Gastrocnemius medialis (tissue), 4 donors: Measurements from ENCODE around the gene FRAS1. TPM values are rescaled to one million over a fixed set of nuclear protein-coding genes. Genes with fewer than 3 reads are reported as not detected.

Source experiments
- ATAC-seq, 2 donors: fragments of 150-250 bp; one replicate each; pipeline ENCODE4 v1.9.1; 2016
- DNase-seq, 2 donors: peaks; one replicate each; pipeline ENCODE4 v3.0.0-alpha.2; 2019
- H3K27ac ChIP-seq, 4 donors: fragments of 200-600 bp; sonication (generic); 1 replicate in 1 of 4; 2 replicates in 3 of 4; pipeline ENCODE4 v1.5.1; 2016 to 2018; ENCODE audit warnings: mild to moderate bottlenecking in 2 of 4, moderate library complexity in 1 of 4
- H3K27me3 ChIP-seq, 3 donors: fragments of 200-600 bp; sonication (generic) in 2 of 3; 1 replicate in 1 of 3; 2 replicates in 2 of 3; pipeline versions ENCODE4 v1.5.1 to v1.6.0; 2016 to 2019; ENCODE audit warnings: mild to moderate bottlenecking in 1 of 3, moderate library complexity in 1 of 3
- H3K36me3 ChIP-seq, 2 donors: fragments of 200-600 bp; sonication (generic) in 1 of 2; one replicate each; pipeline ENCODE4 v1.5.1; 2017 to 2018
- H3K4me1 ChIP-seq, 2 donors: fragments of 200-600 bp; sonication (generic) in 1 of 2; one replicate each; pipeline ENCODE4 v1.5.1; 2016 to 2017; ENCODE audit warnings: mild to moderate bottlenecking in 2 of 2
- H3K4me3 ChIP-seq, 4 donors: fragments of 200-600 bp; sonication (generic) in 3 of 4; 1 replicate in 1 of 4; 2 replicates in 3 of 4; pipeline ENCODE4 v1.5.1; 2016 to 2019; ENCODE audit warnings: mild to moderate bottlenecking in 2 of 4
- H3K9me3 ChIP-seq, 3 donors: fragments of 200-600 bp; sonication (generic) in 2 of 3; 1 replicate in 1 of 3; 2 replicates in 2 of 3; pipeline ENCODE4 v1.5.1; 2016 to 2019
- POLR2A ChIP-seq, 2 donors: fragments of 450-650 bp; IDR thresholded peaks; one replicate each; pipeline ENCODE4 v1.6.1; 2017; ENCODE audit warnings: antibody characterized with exemption in 2 of 2, mild to moderate bottlenecking in 2 of 2, moderate library complexity in 2 of 2
- in situ Hi-C, 4 donors: fragments of 200-750 bp; cut with MboI; loops; one replicate each; pipeline versions ENCODE4 v1.15.0 to v1.8.0; 2017; ENCODE audit warnings: low sequenced_read_pairs in 4 of 4
- intact Hi-C: fragments of 100-400 bp; cut with DNase I; formaldehyde crosslinking; loops from one replicate; pipeline ENCODE4 v1.15.1; 2023; ENCODE audit warnings: low total_unique reads
- total RNA-seq, 4 donors: library from RNA; depleted of rRNA; stranded (reverse); fragments of >200 nt; gene quantifications; one replicate each; pipeline versions ENCODE4 v1.1.0 to v1.2.3, GENCODE V29; 2016
- TF ChIP-seq, protein P1 (sequence below), 5 experiments: fragments of 450-650 bp in 3 of 5; fragments of 200-600 bp in 2 of 5; sonication (generic) in 2 of 5; IDR thresholded peaks in 4 of 5; conservative IDR thresholded peaks in 1 of 5; 1 replicate in 4 of 5; 2 replicates in 1 of 5; pipeline ENCODE4 v1.5.1; 2016 to 2019; ENCODE audit warnings: antibody characterized with exemption in 5 of 5, mild to moderate bottlenecking in 3 of 5, moderate library complexity in 3 of 5

The FRAS1 gene
- total RNA-seq, 4 donors from 2014 or later = 0.39 to 0.64 (median 0.46) TPM

DNA sequence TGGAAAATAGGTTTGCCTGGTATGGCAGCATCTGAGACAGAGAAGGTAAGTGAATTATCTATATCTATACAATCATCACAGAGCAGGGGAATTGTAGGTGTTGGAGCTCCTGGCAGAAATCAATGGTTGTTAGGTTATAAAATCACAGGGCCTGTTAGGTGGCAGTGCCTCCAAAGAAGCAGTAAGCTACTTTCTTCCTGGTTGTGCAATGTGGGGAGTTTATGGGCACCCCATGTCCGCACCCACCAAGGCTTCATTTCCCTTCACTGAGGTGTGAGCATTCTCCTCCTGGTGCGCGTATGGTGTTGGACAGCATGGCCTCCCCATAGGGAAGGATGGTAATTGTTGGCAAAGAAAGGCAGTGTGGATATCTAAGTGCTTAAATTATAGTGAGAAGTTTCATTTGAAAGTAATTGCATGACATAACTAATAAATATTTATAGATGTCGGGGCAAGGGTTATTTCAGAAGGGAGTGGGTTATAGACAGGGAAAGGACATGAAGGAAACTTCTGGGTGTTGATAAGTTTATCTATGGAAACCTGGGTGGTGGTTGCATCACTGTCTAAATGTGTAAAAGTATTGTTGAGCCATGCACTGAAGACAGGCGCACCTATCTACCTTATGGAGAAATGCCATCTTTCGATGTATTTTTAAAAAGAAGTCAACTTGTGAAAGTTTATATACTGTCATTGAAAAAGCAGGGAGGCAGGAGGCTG lies 153.7 kb downstream of the FRAS1 start:
- DNase-seq (no peak), ATAC-seq (no peak)
- Histone ChIP-seq H3K27me3 (no peaks in the 10 kb centered on the region), H3K27ac (no peak overlapping the region), H3K9me3 (no peaks in the 10 kb centered on the region), H3K36me3 (no peaks in the 10 kb centered on the region), H3K4me3 (no peak overlapping the region), H3K4me1 (no peaks in the 10 kb centered on the region)
- in situ Hi-C loops = no loop called here
- intact Hi-C loops = no loop called here
- TF ChIP-seq POLR2A (IDR thresholded peaks at IDR 0.05) = no peak
- TF ChIP-seq, protein P1, sequence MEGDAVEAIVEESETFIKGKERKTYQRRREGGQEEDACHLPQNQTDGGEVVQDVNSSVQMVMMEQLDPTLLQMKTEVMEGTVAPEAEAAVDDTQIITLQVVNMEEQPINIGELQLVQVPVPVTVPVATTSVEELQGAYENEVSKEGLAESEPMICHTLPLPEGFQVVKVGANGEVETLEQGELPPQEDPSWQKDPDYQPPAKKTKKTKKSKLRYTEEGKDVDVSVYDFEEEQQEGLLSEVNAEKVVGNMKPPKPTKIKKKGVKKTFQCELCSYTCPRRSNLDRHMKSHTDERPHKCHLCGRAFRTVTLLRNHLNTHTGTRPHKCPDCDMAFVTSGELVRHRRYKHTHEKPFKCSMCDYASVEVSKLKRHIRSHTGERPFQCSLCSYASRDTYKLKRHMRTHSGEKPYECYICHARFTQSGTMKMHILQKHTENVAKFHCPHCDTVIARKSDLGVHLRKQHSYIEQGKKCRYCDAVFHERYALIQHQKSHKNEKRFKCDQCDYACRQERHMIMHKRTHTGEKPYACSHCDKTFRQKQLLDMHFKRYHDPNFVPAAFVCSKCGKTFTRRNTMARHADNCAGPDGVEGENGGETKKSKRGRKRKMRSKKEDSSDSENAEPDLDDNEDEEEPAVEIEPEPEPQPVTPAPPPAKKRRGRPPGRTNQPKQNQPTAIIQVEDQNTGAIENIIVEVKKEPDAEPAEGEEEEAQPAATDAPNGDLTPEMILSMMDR (IDR thresholded peaks at IDR 0.05 in 4 of 5, conservative IDR thresholded peaks at IDR 0.05 in 1 of 5) = no peak

DNA sequence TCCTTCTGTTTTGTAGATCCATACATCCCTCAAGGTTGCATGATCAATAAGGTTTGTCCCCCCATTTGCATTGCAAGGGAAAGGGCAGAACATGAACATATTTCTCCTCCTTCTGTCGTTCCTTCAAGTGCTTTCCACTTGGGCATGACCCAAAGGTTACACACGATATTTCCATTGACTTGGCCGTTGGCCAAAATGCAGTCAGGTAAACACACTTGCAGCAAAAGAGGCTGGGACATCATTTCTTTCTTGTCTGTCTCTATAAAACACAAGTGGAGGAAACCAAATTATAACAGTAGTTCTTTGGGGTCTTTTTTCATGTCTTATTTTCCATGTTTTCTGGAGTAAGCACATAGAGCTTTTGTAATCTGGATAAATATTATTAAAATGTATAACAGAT lies 156.1 kb downstream of the FRAS1 start:
- TF ChIP-seq, protein P1 (IDR thresholded peaks at IDR 0.05 in 4 of 5, conservative IDR thresholded peaks at IDR 0.05 in 1 of 5) = no peak
- TF ChIP-seq POLR2A (IDR thresholded peaks at IDR 0.05) = no peak
- Histone ChIP-seq H3K36me3 (no peaks in the 10 kb centered on the region), H3K9me3 (no peaks in the 10 kb centered on the region), H3K27me3 (no peaks in the 10 kb centered on the region), H3K27ac (no peak overlapping the region), H3K4me3 (no peak overlapping the region), H3K4me1 (no peaks in the 10 kb centered on the region)
- DNase-seq = no peak
- intact Hi-C loops = no loop called here
- ATAC-seq = no peak
- in situ Hi-C loops = no loop called here

GRCh38 chr4:78214078-78214477 lies 157.0 kb downstream of the FRAS1 start:
- in situ Hi-C loops = no loop called here
- no peaks in the 10 kb centered on the region for H3K4me1 ChIP-seq
- no peak overlapping the region for H3K27ac ChIP-seq
- no peaks in the 10 kb centered on the region for H3K27me3 ChIP-seq
- ATAC-seq (no peak), DNase-seq (no peak)
- no peak overlapping the region for H3K4me3 ChIP-seq
- no peaks in the 10 kb centered on the region for H3K9me3 ChIP-seq
- intact Hi-C loops = no loop called here
- TF ChIP-seq, protein P1 (IDR thresholded peaks at IDR 0.05 in 4 of 5, conservative IDR thresholded peaks at IDR 0.05 in 1 of 5) = no peak
- no peak for TF ChIP-seq POLR2A (IDR thresholded peaks at IDR 0.05)
- H3K36me3 ChIP-seq = no peaks in the 10 kb centered on the region

GRCh38 chr4:78217557-78217956 lies 160.4 kb downstream of the FRAS1 start:
- in situ Hi-C loops = no loop called here
- TF ChIP-seq, protein P1 (IDR thresholded peaks at IDR 0.05 in 4 of 5, conservative IDR thresholded peaks at IDR 0.05 in 1 of 5) = no peak
- intact Hi-C loops = no loop called here

DNA sequence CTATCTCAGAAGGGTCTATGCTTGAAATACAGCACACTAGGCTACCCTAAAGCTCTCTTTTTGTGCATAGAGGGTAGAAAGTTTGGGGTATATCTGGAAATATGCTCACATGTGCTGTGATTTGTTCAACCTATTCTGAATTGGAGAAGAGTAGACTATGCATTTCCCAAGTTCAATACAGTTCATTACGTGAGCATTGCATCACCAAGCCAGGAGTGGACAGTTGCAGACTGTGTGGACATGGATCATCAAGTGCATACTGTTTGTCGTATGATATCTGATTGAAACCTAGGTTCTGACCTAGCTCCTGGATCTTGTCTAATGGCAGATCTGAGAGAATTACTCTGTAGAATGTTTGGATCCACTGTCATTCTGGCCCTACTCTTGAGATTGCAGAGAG lies 161.1 kb downstream of the FRAS1 start:
- no peaks in the 10 kb centered on the region for H3K36me3 ChIP-seq
- no peak for TF ChIP-seq POLR2A (IDR thresholded peaks at IDR 0.05)
- TF ChIP-seq, protein P1 (IDR thresholded peaks at IDR 0.05 in 4 of 5, conservative IDR thresholded peaks at IDR 0.05 in 1 of 5) = no peak
- DNase-seq (no peak), ATAC-seq (no peak)
- in situ Hi-C loops (no loop called here), intact Hi-C loops (no loop called here)
- no peak overlapping the region for H3K4me3 ChIP-seq
- H3K27me3 ChIP-seq = no peaks in the 10 kb centered on the region
- no peaks in the 10 kb centered on the region for H3K4me1 ChIP-seq
- no peak overlapping the region for H3K27ac ChIP-seq
- H3K9me3 ChIP-seq = no peaks in the 10 kb centered on the region

More at GRCh38 chr4:78217557-78217956, 160.4 kb downstream of the FRAS1 start:
- Histone ChIP-seq H3K4me3 (no peak overlapping the region), H3K4me1 (no peaks in the 10 kb centered on the region), H3K9me3 (no peaks in the 10 kb centered on the region), H3K36me3 (no peaks in the 10 kb centered on the region), H3K27ac (no peak overlapping the region), H3K27me3 (no peaks in the 10 kb centered on the region)
- ATAC-seq (no peak), DNase-seq (no peak)
